SKM-1 treated with dmso at 0.1 percent for 144 hours (cell line): ENCODE measurements around the gene GALNT10.
A peak's percentile ranks its signal among the peaks of the same experiment; 100 is the strongest.
"Not testable (repeated sequence)": the region's sequence is repeated elsewhere in the genome, so short reads cannot be mapped to it uniquely, and the experiment has no call there.

ENCODE experiments used
- DNase-seq: peaks from one replicate; lab custom pipeline; 2025; ENCODE audit not compliant: unreplicated experiment; lab: John Stamatoyannopoulos, UW

GALNT10 gene, protein sequence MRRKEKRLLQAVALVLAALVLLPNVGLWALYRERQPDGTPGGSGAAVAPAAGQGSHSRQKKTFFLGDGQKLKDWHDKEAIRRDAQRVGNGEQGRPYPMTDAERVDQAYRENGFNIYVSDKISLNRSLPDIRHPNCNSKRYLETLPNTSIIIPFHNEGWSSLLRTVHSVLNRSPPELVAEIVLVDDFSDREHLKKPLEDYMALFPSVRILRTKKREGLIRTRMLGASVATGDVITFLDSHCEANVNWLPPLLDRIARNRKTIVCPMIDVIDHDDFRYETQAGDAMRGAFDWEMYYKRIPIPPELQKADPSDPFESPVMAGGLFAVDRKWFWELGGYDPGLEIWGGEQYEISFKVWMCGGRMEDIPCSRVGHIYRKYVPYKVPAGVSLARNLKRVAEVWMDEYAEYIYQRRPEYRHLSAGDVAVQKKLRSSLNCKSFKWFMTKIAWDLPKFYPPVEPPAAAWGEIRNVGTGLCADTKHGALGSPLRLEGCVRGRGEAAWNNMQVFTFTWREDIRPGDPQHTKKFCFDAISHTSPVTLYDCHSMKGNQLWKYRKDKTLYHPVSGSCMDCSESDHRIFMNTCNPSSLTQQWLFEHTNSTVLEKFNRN

DNA sequence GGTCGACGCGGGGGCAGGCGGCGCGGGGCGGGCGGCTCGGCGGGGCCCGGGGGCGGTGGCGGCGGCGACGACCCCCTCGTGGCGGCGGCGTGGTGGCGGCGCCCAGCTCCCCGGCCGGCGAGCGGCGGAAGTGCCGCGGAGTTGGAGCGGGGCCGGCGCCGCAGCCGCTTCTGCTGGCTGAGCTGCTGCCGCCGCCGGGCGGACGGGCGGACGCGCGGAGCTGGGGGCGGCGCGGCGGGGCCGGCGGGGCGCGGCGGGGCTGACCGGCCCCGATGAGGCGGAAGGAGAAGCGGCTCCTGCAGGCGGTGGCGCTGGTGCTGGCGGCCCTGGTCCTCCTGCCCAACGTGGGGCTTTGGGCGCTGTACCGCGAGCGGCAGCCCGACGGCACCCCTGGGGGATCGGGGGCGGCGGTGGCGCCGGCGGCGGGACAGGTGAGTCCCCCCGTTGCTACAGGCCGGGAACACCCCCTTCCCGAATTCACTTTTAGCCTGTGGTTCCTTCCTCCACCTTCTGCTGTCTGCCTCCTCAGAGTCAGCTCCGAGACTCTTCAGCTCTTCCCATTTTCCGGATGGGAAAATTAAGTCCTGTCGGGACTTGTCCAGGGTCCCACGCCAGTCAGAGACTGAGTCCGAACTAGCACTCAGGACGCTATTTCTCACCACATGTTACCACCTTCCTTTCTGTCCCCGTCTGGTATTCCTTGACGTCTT is at the start of gene GALNT10:
TSS of gene GALNT10 (plus strand) at position 139 of the 710 bp plus-strand sequence. CDS start at position 273, 134 bp downstream.
- DNase-seq, result peak; percentile 66

DNA sequence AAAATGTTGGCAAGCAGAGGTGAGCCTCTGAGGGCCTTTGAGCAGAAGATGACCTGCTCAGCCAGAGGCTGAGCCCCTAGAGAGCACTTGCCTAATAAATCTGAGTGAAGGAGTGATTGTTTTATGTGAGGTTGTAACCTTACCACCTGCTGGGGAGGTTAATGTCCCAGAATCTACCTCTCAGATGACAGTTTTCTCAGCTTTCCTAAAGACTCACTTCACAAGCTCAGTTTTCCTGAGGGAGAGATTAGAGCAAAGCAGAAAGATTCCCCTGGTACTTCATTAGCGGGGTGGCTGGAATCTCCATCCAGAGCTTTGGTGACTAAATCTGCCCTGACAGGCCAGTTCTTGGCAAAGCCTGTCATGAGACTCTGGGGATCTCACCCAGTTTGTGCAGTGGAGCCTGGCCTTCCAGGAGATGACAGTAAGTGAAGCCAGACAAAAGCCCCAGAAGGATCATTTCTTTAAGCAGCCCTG is 48.8 kb upstream of the GALNT10 start:
- DNase-seq, result no peak

DNA sequence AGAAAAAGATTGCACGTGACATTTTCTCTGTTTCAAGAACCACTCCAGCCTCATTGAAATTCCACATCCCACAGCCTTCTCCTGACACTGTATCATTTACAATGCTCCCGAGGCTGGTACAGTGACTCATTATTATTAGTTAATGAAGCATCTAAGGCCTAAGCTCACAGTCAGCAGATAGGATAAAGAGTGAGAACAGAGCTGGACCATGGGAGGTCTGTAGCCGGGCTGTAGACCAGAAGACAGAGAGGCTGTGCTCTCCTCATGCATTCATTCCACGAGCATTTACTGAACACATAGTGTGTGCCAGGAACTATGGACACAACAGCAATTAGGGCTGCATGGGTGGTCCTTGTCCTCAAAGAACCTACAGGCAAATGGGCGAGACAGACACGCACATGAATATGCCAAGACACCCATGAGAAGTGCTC is 47.3 kb upstream of the GALNT10 start:
- no peak for DNase-seq

DNA sequence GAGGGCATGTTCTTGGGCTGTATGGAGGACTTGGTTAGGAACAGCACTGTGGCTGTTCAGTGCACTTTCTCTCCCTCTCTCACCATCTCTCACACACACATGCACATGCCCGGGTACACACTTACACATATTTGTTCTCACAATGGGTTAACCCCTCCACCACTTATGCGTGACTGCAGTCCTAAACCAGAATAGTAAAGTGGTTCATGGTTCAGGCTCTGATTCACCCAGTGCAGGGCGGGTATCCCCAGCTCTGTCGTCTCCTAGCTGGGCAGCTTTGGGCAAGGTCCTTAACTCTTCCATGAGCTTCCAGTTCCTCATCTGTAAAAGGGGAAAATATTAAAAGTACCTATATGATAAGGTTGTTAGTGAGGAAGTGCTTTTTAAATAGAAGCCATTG is 45.3 kb upstream of the GALNT10 start:
- DNase-seq, result no peak

DNA sequence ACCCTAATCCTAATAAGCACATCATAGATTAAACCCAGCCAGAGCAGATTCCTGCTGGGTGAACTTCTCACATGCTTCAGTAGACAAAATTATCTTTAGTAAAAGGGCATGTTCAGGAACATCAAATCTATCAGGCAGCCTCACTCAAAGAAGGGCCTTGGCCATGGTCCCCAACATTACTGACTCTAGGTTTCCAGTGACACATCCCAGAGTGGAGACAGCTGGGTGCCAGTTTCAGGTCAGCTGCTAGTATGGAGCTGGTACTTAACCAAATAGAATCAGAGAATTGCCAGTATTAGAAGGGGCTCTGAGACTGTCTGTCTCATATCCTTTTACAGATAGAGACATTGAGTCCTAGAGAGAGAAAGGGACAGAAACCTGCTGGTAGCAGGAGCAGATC is 44.1 kb upstream of the GALNT10 start:
- no peak for DNase-seq

DNA sequence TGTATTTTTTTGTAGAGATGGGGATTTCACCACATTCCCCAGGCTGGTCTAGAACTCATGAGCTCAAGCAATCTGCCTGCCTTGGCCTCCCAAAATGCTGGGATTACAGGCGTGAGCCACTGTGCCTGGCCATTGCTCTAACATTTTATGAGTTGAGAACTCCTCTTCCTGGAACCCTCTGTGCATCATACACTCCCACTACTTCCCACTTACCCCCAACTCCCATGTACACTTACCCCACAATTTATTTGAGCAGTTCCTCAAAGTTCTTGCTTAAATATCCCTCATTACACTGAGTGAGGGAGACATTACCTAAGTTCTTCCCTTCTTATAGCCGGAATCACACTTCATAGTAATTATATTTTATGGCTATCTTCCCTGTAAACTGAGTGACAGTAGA is 42.9 kb upstream of the GALNT10 start:
- no peak for DNase-seq

DNA sequence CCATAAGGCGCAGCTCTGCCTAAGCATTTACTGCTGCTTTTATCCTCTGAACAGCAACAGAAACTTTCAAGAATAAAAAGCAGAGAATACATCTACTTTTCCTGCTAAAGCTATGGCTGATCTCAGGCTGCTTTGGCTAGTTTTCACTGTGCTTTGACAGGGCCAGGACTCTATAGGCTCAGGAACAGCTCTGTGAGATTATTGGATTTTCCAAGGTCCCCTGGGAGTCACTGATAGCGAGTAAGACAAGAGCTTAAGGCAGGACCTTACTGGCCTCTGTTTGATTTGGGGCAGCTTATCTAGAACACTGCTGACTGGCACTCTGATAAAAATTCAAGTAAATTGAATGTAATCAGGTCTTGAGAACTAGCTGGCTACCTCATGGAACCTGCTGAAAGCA is 40.1 kb upstream of the GALNT10 start:
- DNase-seq, result not testable (repeated sequence)

DNA sequence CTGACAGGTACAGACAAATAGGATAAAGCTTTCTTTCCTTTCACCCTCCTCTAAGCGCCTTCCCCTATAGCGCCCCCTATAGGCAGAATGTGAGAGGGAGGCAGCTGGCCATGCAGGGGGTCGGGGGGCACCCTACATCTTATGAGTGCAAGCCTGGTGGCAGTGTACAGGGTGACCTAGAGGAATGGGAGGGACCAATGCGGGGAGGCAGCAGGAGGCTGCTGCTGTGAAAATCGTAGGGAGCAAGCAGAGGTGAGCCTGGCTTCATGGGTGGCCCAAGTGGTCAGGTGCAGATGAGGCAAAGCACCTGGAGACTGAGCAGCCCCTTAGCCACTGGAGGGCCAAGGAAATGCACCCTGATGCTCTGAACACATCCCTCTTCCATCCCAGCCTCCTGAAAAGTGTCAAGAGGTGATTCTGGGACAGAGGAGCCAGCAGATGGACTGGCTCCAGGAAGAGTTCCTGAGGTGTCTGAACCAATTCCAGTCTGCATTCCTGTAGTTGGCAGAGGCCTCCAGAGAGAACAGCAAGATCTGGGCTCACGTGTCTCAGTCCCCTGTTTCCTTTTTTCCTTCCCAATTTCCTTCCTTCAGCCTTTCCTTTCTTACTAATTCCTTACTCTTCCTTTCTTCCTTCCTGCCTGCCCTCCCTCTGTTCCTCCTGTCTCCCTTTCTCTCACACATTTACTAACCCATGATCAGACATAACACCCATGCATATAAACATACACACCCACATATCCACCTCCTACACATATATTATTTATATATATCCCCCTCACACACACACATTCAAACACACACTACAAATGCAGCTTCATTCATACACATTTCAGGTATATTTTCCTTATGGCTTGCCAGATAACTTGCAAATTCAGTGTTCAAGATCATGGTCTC is 32.8 kb upstream of the GALNT10 start:
- DNase-seq, result no peak

DNA sequence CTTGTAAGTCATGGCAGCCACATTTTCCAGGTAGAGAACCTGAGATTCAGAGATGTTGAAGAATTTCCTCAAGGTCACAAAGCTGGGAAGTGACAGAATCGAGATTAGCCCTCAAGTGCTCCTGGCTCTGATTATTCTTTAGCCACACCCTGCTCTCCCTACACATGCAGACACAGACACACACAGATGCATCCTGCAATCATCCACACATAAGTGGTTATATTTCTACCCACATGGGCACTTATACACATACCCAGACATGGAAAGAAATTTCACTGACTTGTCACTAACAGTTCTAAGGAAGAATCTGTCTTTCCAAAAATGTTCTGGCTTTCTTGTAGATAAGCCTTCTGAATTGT is 32.2 kb upstream of the GALNT10 start:
- DNase-seq, result no peak

DNA sequence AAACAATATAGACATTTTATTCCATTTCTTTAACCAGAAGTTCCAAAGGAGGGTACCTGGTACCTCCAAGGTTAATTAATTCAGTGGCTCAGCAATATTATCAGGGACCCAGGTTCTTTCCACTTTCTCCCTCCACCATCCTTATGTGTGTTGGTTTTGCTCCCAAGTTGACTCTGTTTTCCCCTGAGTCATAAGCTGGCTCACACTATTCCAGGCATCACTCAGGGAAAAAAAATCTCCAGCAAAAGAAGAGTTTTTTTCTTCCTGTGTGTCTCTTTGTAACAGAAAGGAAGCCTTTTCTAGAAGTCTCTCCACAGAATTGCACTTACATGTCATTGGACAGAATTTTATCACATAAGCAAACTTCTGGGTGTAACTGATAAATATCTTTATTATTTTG is 31.2 kb upstream of the GALNT10 start:
- no peak for DNase-seq

DNA sequence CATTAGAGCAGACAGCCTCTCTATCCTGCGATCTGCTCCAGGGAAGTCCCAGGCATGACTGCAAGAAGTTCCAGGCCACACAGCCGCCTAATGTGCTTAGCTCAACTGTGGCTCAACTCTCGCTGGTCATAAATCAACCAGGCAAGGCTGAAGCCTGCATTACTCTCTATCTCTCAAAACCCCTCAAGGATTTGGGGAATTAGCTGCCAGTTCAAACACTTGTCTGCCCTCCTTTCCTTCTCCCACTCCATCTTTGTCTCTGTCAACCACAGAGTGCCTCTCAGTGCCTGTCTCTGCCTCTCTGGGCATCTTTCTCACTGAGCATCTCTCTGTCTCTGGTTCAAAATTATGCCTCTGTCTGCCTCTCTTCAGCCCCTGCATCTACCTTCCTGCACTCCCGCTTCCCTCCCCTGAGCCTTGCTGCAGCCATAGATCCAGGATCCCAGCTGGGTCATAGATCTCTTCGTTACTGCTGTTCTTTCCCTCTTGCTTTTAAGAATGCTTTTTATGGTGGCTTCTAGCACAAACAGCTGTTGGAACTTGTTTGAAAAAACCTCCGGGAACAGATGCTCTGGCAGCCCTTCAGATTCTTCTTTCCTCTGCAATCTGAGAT is 27.9 kb upstream of the GALNT10 start:
- no peak for DNase-seq

DNA sequence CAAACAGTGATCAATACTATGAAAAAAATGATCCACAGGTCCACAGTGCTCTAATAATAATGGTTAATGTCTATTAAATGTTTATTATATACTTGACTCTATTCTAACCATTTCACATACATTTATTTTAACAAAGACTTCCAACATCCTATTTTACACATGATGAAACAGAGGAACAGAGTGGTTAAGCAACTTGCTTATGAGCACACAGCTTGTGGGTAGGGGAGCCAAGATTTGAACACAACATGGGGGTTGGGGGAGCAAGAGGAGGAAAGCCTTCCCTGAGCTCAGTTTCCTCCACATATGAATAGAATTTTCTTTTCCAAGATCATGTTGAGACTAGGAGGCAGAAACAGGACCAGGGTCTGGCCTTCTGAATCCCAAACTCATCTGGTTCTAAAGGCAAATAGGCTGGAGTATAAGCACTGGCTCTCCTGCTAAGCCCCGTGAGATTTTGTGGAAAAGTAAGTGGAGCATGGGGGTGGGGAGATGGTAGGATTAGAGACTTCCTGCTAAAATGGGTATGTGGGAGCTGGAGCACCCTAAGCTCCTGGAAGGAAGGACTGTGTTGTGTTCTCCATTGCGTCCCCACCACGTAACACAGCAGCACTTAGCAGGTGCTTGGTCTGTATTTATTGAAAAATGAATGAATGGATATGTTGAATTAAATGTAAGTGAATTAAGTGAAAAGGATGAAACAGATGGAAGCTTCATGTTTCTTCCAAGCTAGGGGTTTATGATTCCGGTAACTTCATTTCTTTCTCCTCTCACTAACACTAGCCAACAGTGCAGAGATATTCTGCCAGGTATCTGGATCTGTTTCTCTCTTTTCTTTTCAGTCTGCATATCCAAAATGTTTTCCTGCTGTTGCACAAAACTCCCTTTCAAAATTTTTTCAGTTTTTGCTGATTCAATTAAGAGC is 26.9 kb upstream of the GALNT10 start:
- no peak for DNase-seq

DNA sequence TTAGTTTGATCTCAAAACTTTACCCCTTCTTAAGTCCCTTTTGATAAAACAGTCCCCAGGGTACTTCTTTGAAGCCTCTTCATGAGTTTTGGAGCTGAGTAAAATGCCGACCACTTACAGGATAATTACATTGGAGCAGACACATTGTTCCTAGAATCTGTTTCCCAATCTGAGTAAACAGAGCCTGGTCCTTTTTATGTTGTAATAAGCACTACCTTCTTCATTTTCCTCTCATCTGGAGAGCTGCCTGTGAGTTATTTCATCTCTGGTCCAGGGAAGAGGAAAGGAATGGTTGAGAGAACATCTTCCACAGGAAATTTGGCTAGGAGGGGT is 26.3 kb upstream of the GALNT10 start:
- no peak for DNase-seq

DNA sequence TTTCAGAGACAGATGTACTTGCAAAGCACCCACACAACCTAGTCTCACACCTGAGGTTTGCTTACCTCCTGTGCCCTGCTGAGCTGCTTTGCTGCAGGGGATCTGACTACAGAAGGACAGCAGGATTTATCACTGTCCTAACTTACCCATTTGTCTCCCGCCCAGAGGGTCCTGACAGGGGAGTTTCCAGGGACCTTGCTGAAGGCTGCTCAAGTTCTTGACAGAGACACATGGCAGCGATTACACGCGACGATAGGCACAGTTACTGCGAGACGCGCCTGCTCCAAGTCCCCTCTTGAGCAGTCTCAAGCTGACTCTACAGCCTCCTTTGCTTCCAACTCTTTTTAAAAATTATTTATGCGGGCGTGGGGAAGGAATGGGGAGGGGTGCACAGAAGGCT is 24.6 kb upstream of the GALNT10 start:
- no peak for DNase-seq

DNA sequence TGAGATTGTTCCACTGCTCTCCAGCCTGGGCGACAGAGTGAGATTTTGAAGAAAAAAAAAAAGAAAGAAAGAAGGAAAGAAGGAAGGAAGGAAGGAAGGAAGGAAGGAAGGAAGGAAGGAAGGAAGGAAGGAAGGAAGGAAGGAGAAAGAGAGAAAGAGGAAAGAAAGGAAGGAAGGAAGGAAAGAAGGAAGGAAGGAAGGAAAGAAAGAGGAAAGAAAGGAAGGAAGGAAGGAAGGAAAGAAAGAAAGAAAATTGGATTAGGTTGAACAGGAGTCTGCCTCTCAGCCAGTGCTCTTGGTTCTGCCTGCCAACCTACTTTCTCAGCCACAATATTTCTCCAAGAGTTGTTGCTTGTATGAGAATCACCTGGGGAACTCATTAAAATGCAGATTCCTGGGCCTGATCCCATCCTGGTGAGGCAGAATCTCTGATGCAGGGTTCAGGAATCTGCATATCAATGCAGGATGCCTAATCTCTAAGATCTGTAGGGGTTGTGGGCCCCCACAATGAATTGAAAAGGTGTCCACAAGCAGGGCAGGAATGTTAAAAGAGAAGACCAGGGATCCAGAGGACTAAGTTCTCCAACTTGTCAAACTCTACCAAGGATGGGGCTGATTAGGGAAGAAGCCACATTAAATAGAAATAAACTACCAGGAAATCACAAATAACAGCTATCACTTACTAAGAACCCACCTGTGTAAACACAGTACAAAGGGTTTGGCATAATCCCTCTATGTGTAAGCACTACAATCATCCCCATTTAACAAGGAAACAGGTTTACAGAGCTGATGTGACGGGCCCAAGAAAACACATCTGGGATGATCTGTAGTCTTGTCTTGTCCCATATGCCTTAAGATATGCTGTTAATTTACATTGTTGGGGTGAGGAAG is 23.4 kb upstream of the GALNT10 start:
- no peak for DNase-seq

DNA sequence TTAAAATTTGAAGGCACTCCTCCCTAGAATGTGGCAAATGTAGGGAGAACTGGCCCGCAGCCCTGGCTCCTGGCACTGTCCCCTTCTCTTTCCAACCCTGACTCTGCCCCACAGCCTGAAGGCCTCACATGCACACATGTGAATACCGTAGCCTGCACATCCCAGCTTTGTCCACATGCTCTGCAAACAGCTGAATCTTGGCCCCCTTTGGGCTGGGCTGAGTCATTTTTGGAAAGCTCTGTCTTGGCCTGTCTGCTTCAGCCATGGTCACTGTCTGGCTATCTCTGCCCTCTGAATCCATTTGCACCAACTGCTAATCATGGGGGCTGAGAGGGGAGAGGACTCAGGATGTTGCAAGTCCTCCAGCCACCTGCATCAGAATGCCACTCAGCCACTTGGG is 22.1 kb upstream of the GALNT10 start:
- no peak for DNase-seq

DNA sequence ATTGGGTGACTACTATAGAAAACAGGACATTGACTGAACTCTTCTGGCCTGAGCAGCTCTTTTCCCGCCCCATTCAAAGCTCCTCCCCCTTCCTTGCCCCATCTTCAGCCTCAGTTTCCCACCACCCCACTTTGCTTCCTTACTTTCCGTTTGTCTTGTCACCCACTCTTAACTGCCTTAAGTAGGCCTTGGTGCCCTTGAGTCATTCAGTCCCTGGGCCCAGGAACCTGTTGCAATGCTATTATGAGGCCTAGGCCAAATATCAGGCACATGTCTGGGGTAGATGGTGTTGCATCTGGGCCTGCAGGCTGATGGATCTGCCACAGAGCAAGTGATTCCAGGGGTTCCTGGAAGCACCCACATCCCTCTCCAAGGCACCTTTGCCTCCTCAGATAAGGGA is 17.7 kb upstream of the GALNT10 start:
- DNase-seq, result no peak

DNA sequence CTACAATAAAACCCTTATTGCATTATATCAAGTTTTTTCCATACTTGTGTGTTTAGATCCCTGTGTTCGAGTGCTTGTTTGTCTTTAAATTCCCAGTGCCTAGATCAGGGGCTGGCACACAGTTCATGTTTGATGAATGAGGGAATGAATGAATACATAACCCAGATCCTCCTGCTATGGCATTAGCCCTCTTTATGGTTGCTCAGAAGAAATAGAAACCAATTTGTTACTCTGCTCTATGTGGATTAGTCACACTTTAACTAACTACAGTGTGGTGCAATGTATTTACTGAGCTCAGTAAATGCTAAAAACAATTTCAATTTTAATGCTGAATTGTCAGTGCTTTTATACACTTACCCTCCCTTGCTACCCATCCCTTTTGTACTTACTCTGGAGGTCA is 16.4 kb upstream of the GALNT10 start:
- DNase-seq, result no peak

DNA sequence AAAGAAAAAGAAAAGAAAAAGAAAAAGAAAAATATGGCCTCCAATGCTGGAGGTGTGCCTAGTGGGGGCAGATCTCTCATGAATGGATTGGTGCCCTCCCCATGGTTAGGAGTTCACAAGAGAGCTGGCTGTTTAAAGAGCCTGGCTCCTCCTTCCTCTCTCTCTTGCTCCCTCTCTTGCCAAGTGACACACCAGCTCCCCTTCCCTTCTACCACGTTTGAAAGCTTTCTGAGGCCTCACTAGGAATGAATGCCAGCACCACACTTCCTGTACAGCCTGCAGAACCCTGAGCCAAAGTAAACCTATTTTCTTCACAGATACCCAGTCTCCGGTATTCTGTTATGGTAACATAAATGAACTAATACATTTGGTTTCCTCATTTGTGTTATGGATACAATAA is 14.4 kb upstream of the GALNT10 start:
- no peak for DNase-seq
